Colonic mucosa (tissue), 4 donors: ENCODE results near the gene CNR2. TPM values are rescaled to one million over a fixed set of nuclear protein-coding genes. Genes with fewer than 3 reads are reported as not detected.

ENCODE experiments used
- DNase-seq: peaks from one replicate; pipeline ENCODE4 v3.0.0-alpha.2; 2020
- H3K27ac ChIP-seq: fragments of 200-600 bp; one replicate; pipeline ENCODE4 v1.8.0; 2021
- H3K27me3 ChIP-seq: fragments of 200-600 bp; one replicate; pipeline ENCODE4 v1.8.0; 2021
- H3K36me3 ChIP-seq: fragments of 200-600 bp; one replicate; pipeline ENCODE4 v1.8.0; 2021
- H3K4me1 ChIP-seq: fragments of 200-600 bp; one replicate; pipeline ENCODE4 v1.8.0; 2021; ENCODE audit warnings: mild to moderate bottlenecking
- H3K4me3 ChIP-seq: fragments of 200-600 bp; one replicate; pipeline ENCODE4 v1.8.0; 2021
- H3K9ac ChIP-seq, 2 donors: one replicate each; pipeline ENCODE4 v1.7.0; 2013; ENCODE audit warnings: control low read depth in 2 of 2, low read depth in 2 of 2, low read length in 2 of 2
- H3K9me3 ChIP-seq: fragments of 200-600 bp; one replicate; pipeline ENCODE4 v1.8.0; 2021
- CTCF ChIP-seq: fragments of 200-600 bp; IDR thresholded peaks from one replicate; pipeline ENCODE4 v1.8.0; 2022; ENCODE audit warnings: antibody characterized with exemption, mild to moderate bottlenecking
- intact Hi-C: fragments of 100-400 bp; cut with DNase I; formaldehyde crosslinking; loops from one replicate; pipeline ENCODE4 v1.14.1; 2022
- total RNA-seq, 2 donors: library from RNA; stranded (reverse); fragmentation: NEBNext Ultra II Directional in 1 of 2; extraction: Animal tissue kit (Norgen Biotek cat#: 25700) in 1 of 2; gene quantifications; one replicate each; pipeline ENCODE4 v1.2.1, GENCODE V29; 2021
- donor health status: healthy.
- donor health status: DM: no; HTN: no; CAD: no.
- donor health status: DM: no; HTN: no; CAD: no.

CNR2 gene
- total RNA-seq, 2 donors from 2014 or later, result 0.12 to 0.13 TPM

GRCh38 chr1:23957096-23957495 lies 43.9 kb upstream of the CNR2 start:
- no peaks in the 10 kb centered on the region for H3K27me3 ChIP-seq
- H3K36me3 ChIP-seq, result no peaks in the 10 kb centered on the region
- peak overlapping the region in 1 of 2 donors; percentile 1 for H3K9ac ChIP-seq
- DNase-seq, result peak; percentile 87
- H3K9me3 ChIP-seq, result no peaks in the 10 kb centered on the region
- H3K27ac ChIP-seq, result no peak overlapping the region
- no peak overlapping the region for H3K4me3 ChIP-seq
- H3K4me1 ChIP-seq, result no peaks in the 10 kb centered on the region
- no peak for TF ChIP-seq CTCF
- intact Hi-C loops, result loop anchor here (5.0 kb wide), 1 partner anchor 70 kb away; no protein-coding TSS in a partner anchor

- TF ChIP-seq CTCF, result no peak
- H3K4me3 ChIP-seq, result no peak overlapping the region
- H3K9ac ChIP-seq, result no peak overlapping the region
- no peaks in the 10 kb centered on the region for H3K36me3 ChIP-seq
- H3K27me3 ChIP-seq, result no peaks in the 10 kb centered on the region
- DNase-seq, result no peak
- no peaks in the 10 kb centered on the region for H3K9me3 ChIP-seq
- intact Hi-C loops, result no loop called here
- H3K4me1 ChIP-seq, result no peaks in the 10 kb centered on the region
- no peak overlapping the region for H3K27ac ChIP-seq
Observed at GRCh38 chr1:23953020-23953419, 39.9 kb upstream of the CNR2 start.

GRCh38 chr1:23947366-23947765 lies 34.2 kb upstream of the CNR2 start:
- Histone ChIP-seq H3K27ac (no peak overlapping the region), H3K9ac (no peak overlapping the region), H3K4me1 (no peaks in the 10 kb centered on the region), H3K4me3 (no peak overlapping the region), H3K36me3 (no peaks in the 10 kb centered on the region), H3K9me3 (no peaks in the 10 kb centered on the region), H3K27me3 (no peaks in the 10 kb centered on the region)
- no peak for TF ChIP-seq CTCF
- intact Hi-C loops, result no loop called here
- DNase-seq, result no peak

GRCh38 chr1:23936481-23937176 lies 23.5 kb upstream of the CNR2 start:
- H3K4me1 ChIP-seq, result no peaks in the 10 kb centered on the region
- TF ChIP-seq CTCF, result no peak
- no peak overlapping the region for H3K27ac ChIP-seq
- DNase-seq, result no peak
- no peak overlapping the region for H3K4me3 ChIP-seq
- no peaks in the 10 kb centered on the region for H3K36me3 ChIP-seq
- H3K9ac ChIP-seq, result no peak overlapping the region
- H3K9me3 ChIP-seq, result no peaks in the 10 kb centered on the region
- no peaks in the 10 kb centered on the region for H3K27me3 ChIP-seq
- intact Hi-C loops, result no loop called here

- H3K9ac ChIP-seq, result no peak overlapping the region
- no peaks in the 10 kb centered on the region for H3K4me1 ChIP-seq
- intact Hi-C loops, result no loop called here
- H3K27ac ChIP-seq, result no peak overlapping the region
- no peaks in the 10 kb centered on the region for H3K36me3 ChIP-seq
- H3K27me3 ChIP-seq, result no peaks in the 10 kb centered on the region
- TF ChIP-seq CTCF, result no peak
- no peak for DNase-seq
- H3K9me3 ChIP-seq, result no peaks in the 10 kb centered on the region
- no peak overlapping the region for H3K4me3 ChIP-seq
Observed at GRCh38 chr1:23931491-23931880, 18.3 kb upstream of the CNR2 start.
